ENCODE data around the gene CDKN1A. TPM values are rescaled to one million over a fixed set of nuclear protein-coding genes. Genes with fewer than 3 reads are reported as not detected.

Gene CDKN1A
- total RNA-seq, 2 donors from 2014 or later, result 180 to 255 TPM

DNA sequence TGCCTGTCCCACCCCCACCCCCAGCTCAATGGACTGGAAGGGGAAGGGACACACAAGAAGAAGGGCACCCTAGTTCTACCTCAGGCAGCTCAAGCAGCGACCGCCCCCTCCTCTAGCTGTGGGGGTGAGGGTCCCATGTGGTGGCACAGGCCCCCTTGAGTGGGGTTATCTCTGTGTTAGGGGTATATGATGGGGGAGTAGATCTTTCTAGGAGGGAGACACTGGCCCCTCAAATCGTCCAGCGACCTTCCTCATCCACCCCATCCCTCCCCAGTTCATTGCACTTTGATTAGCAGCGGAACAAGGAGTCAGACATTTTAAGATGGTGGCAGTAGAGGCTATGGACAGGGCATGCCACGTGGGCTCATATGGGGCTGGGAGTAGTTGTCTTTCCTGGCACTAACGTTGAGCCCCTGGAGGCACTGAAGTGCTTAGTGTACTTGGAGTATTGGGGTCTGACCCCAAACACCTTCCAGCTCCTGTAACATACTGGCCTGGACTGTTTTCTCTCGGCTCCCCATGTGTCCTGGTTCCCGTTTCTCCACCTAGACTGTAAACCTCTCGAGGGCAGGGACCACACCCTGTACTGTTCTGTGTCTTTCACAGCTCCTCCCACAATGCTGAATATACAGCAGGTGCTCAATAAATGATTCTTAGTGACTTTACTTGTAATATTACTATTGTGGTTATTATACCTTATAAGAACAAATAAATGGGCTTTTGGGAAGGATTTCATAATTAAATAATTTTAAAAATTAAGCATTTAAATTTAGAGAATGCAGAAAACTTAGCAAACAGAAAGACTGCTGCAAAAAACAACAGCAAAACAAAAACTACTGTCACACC is 8.4 kb downstream of the CDKN1A start:
- Mint-ChIP-seq H3K4me3 (peak overlapping the region; percentile 25), H3K27me3 (no peaks in the 10 kb centered on the region), H3K27ac (peak overlapping the region; percentile 98), H3K4me1 (peaks cover 20% of the 10 kb centered on the region), H3K36me3 (ENCODE audit: low read depth) (no peaks in the 10 kb centered on the region)
- no peaks in the 10 kb centered on the region for H3K9me3 ChIP-seq (ENCODE audit: control insufficient read depth, low read length, poor library complexity, severe bottlenecking)
- no peak for ATAC-seq
- no peak for DNase-seq

DNA sequence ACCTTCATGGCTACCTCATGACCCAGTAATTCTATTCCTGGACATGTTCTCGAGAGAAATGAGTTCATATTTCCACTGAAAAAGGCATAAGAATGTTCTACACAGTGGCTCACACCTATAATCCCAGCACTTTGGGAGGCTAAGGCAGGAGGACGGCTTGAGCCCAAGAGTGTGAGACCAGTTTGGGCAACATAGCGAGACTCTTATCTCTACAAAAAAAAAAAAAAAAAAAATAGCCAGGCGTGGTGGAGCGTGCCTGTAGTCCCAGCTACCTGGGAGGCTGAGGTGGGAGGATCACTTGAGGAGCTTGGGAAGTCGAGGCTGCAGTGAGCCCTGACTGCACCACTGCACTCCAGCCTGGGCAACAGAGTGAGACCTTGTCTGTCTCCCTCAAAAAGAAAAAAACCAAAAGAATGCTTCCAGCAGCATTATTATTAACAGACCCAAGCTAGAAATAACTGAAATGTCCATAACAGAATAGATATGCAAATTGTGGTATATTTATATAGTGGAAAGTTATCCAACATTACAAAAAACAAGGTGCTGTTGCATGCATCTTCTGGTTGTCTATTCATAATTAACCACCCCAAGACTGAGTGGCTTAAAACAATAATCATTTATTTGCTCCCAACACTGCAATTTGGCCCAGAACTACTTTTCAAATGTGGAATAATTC is 9.7 kb downstream of the CDKN1A start:
- Mint-ChIP-seq H3K27ac (peak overlapping the region; percentile 82), H3K27me3 (no peaks in the 10 kb centered on the region), H3K4me3 (peak overlapping the region; percentile 15), H3K36me3 (ENCODE audit: low read depth) (no peaks in the 10 kb centered on the region), H3K4me1 (peaks cover 24% of the 10 kb centered on the region)
- no peak for DNase-seq
- no peaks in the 10 kb centered on the region for H3K9me3 ChIP-seq (ENCODE audit: control insufficient read depth, low read length, poor library complexity, severe bottlenecking)
- ATAC-seq, result no peak

- Mint-ChIP-seq H3K4me3 (no peak overlapping the region), H3K27ac (peak overlapping the region; percentile 82), H3K4me1 (peaks cover 28% of the 10 kb centered on the region), H3K27me3 (no peaks in the 10 kb centered on the region), H3K36me3 (ENCODE audit: low read depth) (no peaks in the 10 kb centered on the region)
- no peaks in the 10 kb centered on the region for H3K9me3 ChIP-seq (ENCODE audit: control insufficient read depth, low read length, poor library complexity, severe bottlenecking)
- DNase-seq (no peak), ATAC-seq (peak; percentile 10)
Observed at GRCh38 chr6:36688739-36689075, 10.2 kb downstream of the CDKN1A start.

- ATAC-seq (no peak), DNase-seq (no peak)
- Mint-ChIP-seq H3K27me3 (no peaks in the 10 kb centered on the region), H3K27ac (peak overlapping the region; percentile 67), H3K36me3 (ENCODE audit: low read depth) (no peaks in the 10 kb centered on the region), H3K4me3 (no peak overlapping the region), H3K4me1 (peaks cover 32% of the 10 kb centered on the region)
- no peaks in the 10 kb centered on the region for H3K9me3 ChIP-seq (ENCODE audit: control insufficient read depth, low read length, poor library complexity, severe bottlenecking)
Observed at GRCh38 chr6:36691011-36691410, 12.5 kb downstream of the CDKN1A start.

GRCh38 chr6:36691612-36692011 is 13.1 kb downstream of the CDKN1A start:
- no peak for DNase-seq
- H3K27me3 Mint-ChIP-seq, result no peaks in the 10 kb centered on the region
- peak overlapping the region; percentile 67 for H3K27ac Mint-ChIP-seq
- H3K4me3 Mint-ChIP-seq, result no peak overlapping the region
- no peak for ATAC-seq
- H3K9me3 ChIP-seq (ENCODE audit: control insufficient read depth, low read length, poor library complexity, severe bottlenecking), result no peaks in the 10 kb centered on the region
- no peaks in the 10 kb centered on the region for H3K36me3 Mint-ChIP-seq (ENCODE audit: low read depth)
- peaks cover 30% of the 10 kb centered on the region for H3K4me1 Mint-ChIP-seq

- Mint-ChIP-seq H3K27ac (peak overlapping the region; percentile 67), H3K36me3 (ENCODE audit: low read depth) (no peaks in the 10 kb centered on the region), H3K27me3 (no peaks in the 10 kb centered on the region), H3K4me1 (peaks cover 31% of the 10 kb centered on the region), H3K4me3 (peak overlapping the region; percentile 3)
- ATAC-seq, result peak; percentile 77
- DNase-seq, result no peak
- H3K9me3 ChIP-seq (ENCODE audit: control insufficient read depth, low read length, poor library complexity, severe bottlenecking), result no peaks in the 10 kb centered on the region
Observed at GRCh38 chr6:36692220-36692619, 13.7 kb downstream of the CDKN1A start.

DNA sequence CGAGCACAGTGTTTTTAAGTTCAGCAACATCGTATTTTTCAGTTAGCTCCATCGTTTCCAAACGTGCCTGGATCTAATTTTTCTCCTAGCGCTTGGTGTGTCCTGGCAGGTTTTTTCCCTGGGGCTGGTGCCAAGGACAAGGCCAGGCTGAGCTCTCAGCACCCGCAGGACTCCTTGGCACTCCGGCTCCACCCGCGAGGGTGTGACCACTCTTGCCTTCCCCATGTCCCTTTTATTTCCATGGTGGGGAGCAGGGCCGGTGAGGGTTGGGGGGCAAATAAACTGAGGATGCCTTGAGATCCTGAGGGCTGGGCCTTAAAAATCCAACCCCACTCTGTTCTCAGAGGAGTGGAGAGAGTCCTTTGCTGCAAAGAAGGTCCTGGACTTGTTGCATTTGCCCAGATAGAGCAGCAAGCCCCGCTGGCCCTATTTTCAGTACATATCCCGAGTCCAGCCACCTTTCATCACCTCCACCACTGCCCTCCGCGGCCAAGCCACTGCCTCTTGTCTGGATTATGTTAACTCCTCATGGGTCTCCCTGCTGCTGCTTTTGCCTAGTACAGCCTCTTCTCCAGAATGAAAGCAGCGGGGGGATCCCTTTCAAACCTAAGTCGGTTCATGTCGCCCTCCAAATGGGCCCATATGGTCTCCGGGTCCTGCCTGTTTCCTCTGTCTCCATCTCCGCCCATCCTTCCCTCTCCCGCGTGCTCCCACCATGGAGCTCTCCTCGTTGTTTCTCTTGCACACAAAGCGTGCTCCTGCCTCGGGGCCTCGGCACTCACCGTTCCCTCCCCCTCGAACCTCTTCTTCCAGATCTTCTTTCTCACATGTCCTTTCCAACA is 14.6 kb downstream of the CDKN1A start:
- Mint-ChIP-seq H3K4me1 (peaks cover 31% of the 10 kb centered on the region), H3K27me3 (no peaks in the 10 kb centered on the region), H3K36me3 (ENCODE audit: low read depth) (no peaks in the 10 kb centered on the region), H3K4me3 (peak overlapping the region; percentile 75), H3K27ac (peak overlapping the region; percentile 60)
- ATAC-seq, result no peak
- H3K9me3 ChIP-seq (ENCODE audit: control insufficient read depth, low read length, poor library complexity, severe bottlenecking), result no peaks in the 10 kb centered on the region
- DNase-seq, result no peak

GRCh38 chr6:36694616-36695015 is 16.1 kb downstream of the CDKN1A start:
- no peak for DNase-seq
- no peak for ATAC-seq
- H3K9me3 ChIP-seq (ENCODE audit: control insufficient read depth, low read length, poor library complexity, severe bottlenecking), result no peaks in the 10 kb centered on the region
- peaks cover 35% of the 10 kb centered on the region for H3K4me1 Mint-ChIP-seq
- H3K4me3 Mint-ChIP-seq, result no peak overlapping the region
- no peak overlapping the region for H3K27ac Mint-ChIP-seq
- no peaks in the 10 kb centered on the region for H3K36me3 Mint-ChIP-seq (ENCODE audit: low read depth)
- peaks cover 7% of the 10 kb centered on the region for H3K27me3 Mint-ChIP-seq

- no peaks in the 10 kb centered on the region for H3K9me3 ChIP-seq (ENCODE audit: control insufficient read depth, low read length, poor library complexity, severe bottlenecking)
- DNase-seq (no peak), ATAC-seq (no peak)
- no peaks in the 10 kb centered on the region for H3K36me3 Mint-ChIP-seq (ENCODE audit: low read depth)
- no peak overlapping the region for H3K4me3 Mint-ChIP-seq
- peaks cover 35% of the 10 kb centered on the region for H3K4me1 Mint-ChIP-seq
- H3K27me3 Mint-ChIP-seq, result peaks cover 7% of the 10 kb centered on the region
- H3K27ac Mint-ChIP-seq, result no peak overlapping the region
Observed at GRCh38 chr6:36695414-36695813, 16.9 kb downstream of the CDKN1A start.

DNA sequence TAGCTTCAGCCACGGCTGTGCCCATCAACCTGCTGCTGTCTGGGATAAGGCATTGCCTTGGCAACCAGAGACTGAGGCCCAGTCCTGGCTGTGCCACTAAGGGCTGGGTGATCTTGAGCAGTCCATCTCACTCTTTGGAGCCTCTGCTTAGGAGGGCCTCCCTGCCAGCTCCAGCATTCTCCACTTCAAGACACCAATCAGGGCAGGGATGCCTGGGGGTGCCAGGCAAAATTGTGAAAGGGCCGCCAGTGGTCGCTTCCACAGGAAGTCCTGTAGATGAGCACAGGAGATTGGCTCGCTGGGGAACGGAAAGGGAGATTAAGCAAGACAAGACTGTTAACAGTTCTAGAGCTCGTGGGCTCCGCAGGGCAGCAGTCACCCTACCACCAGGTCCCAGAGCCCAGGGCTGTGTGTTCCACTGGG is 19.0 kb downstream of the CDKN1A start, which contains the start of gene RAB44:
RAB44 (plus strand) TSS at position 346 of the 423 bp plus-strand sequence. CDS start 6,410 bp downstream, outside the sequence.
- ATAC-seq, result no peak
- Mint-ChIP-seq H3K27me3 (peaks cover 7% of the 10 kb centered on the region), H3K4me3 (no peak within 1 kb of the TSS), H3K27ac (no peak within 1 kb of the TSS), H3K4me1 (peaks cover 23% of the 10 kb centered on the region), H3K36me3 (ENCODE audit: low read depth) (no peaks in the 10 kb centered on the region)
- DNase-seq, result no peak
- no peaks in the 10 kb centered on the region for H3K9me3 ChIP-seq (ENCODE audit: control insufficient read depth, low read length, poor library complexity, severe bottlenecking)

GRCh38 chr6:36698196-36698595 is 19.7 kb downstream of the CDKN1A start:
- H3K4me3 Mint-ChIP-seq, result no peak overlapping the region
- no peaks in the 10 kb centered on the region for H3K36me3 Mint-ChIP-seq (ENCODE audit: low read depth)
- ATAC-seq, result no peak

DNA sequence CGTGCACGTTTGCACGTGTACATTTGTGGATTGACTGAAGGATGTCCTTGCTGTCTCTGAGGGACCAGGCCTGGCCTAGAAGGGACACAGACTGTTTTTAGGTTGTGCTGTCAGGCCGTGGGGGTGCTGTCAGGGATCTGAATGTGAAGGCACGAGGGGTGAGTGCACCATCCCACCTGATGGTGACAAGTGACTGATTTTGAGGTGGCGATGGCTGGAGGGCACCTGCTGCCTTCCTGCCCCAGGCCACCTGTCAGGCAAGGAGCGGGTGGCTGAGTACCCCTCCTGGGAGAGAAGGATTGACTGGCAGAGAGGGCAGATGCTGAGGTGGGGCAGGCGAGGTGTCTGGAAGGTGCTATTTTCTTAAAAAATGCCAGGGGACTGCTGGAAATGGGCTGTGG is 20.4 kb downstream of the CDKN1A start:
- H3K27me3 Mint-ChIP-seq, result peaks cover 21% of the 10 kb centered on the region
- no peak for ATAC-seq
- H3K9me3 ChIP-seq (ENCODE audit: control insufficient read depth, low read length, poor library complexity, severe bottlenecking), result no peaks in the 10 kb centered on the region
- H3K36me3 Mint-ChIP-seq (ENCODE audit: low read depth), result no peaks in the 10 kb centered on the region
- no peak overlapping the region for H3K27ac Mint-ChIP-seq
- H3K4me1 Mint-ChIP-seq, result peaks cover 18% of the 10 kb centered on the region
- no peak for DNase-seq
- H3K4me3 Mint-ChIP-seq, result no peak overlapping the region

More at GRCh38 chr6:36698196-36698595, 19.7 kb downstream of the CDKN1A start:
- H3K27me3 Mint-ChIP-seq, result peaks cover 14% of the 10 kb centered on the region
- DNase-seq, result no peak
- no peak overlapping the region for H3K27ac Mint-ChIP-seq
- H3K9me3 ChIP-seq (ENCODE audit: control insufficient read depth, low read length, poor library complexity, severe bottlenecking), result no peaks in the 10 kb centered on the region
- H3K4me1 Mint-ChIP-seq, result peaks cover 20% of the 10 kb centered on the region

DNA sequence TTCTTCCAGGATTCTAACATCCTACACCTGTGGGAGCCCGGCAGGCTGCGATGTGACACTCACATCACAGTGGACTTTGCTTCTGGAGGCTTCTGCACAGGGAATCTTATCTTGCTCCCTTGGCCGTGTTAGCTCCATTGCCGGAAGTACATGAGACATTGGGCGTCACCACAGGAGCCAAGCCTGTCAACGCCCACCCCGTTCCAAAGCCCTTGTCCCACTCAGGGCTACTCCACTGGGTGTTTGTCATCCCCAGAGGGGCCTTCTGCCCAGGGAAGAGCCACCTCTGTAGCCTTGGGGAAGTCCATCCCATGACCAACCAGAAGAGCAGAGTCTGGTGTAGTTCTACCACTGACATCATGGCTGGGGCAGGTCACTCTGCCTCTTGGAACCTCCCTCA is 20.8 kb downstream of the CDKN1A start:
- no peak overlapping the region for H3K27ac Mint-ChIP-seq
- H3K9me3 ChIP-seq (ENCODE audit: control insufficient read depth, low read length, poor library complexity, severe bottlenecking), result no peaks in the 10 kb centered on the region
- peaks cover 18% of the 10 kb centered on the region for H3K4me1 Mint-ChIP-seq

More for the DNA sequence above, 20.8 kb downstream of the CDKN1A start:
- ATAC-seq (no peak), DNase-seq (no peak)
- H3K27me3 Mint-ChIP-seq, result peaks cover 21% of the 10 kb centered on the region
- H3K36me3 Mint-ChIP-seq (ENCODE audit: low read depth), result no peaks in the 10 kb centered on the region
- H3K4me3 Mint-ChIP-seq, result no peak overlapping the region

Data from T-helper 17 cell (primary cell).